Osteocyte (in vitro differentiated cells): Measurements from ENCODE around the gene EWSR1. TPM values are rescaled to one million over a fixed set of nuclear protein-coding genes. Genes with fewer than 3 reads are reported as not detected.

Experiments
- DNase-seq: peaks from one replicate; pipeline ENCODE4 v3.0.0; 2021; ENCODE audit warnings: mixed read lengths; ENCODE audit not compliant: unreplicated experiment; ENCODE audit errors: extremely low spot score
- H3K27ac Mint-ChIP-seq: one replicate; pipeline ENCODE4 v1.8.0; 2021; ENCODE audit warnings: mild to moderate bottlenecking, mixed read lengths; ENCODE audit not compliant: unreplicated experiment
- H3K27me3 Mint-ChIP-seq: one replicate; pipeline ENCODE4 v1.8.0; 2021; ENCODE audit warnings: mixed read lengths; ENCODE audit not compliant: unreplicated experiment
- H3K36me3 Mint-ChIP-seq: one replicate; pipeline ENCODE4 v1.8.0; 2021; ENCODE audit warnings: mixed read lengths; ENCODE audit not compliant: unreplicated experiment
- H3K4me1 Mint-ChIP-seq: one replicate; pipeline ENCODE4 v1.8.0; 2021; ENCODE audit warnings: mixed read lengths; ENCODE audit not compliant: unreplicated experiment
- H3K4me3 Mint-ChIP-seq: one replicate; pipeline ENCODE4 v1.8.0; 2021; ENCODE audit warnings: mild to moderate bottlenecking, moderate library complexity, mixed read lengths; ENCODE audit not compliant: unreplicated experiment
- H3K9me3 Mint-ChIP-seq: one replicate; pipeline ENCODE4 v1.8.0; 2021; ENCODE audit warnings: mixed read lengths; ENCODE audit not compliant: unreplicated experiment
- total RNA-seq: library from RNA; stranded (reverse); gene quantifications from 2 replicates; pipeline ENCODE4 v1.2.1, GENCODE V29; 2021
- TF ChIP-seq, protein P1 (sequence below): fragments of 200-600 bp; sonication (generic); IDR thresholded peaks from 2 replicates; pipeline ENCODE4 v1.5.0; 2021; ENCODE audit warnings: antibody characterized with exemption, mild to moderate bottlenecking, moderate library complexity

Gene EWSR1
- total RNA-seq, 1 donor from 2014 or later = 228 TPM

DNA sequence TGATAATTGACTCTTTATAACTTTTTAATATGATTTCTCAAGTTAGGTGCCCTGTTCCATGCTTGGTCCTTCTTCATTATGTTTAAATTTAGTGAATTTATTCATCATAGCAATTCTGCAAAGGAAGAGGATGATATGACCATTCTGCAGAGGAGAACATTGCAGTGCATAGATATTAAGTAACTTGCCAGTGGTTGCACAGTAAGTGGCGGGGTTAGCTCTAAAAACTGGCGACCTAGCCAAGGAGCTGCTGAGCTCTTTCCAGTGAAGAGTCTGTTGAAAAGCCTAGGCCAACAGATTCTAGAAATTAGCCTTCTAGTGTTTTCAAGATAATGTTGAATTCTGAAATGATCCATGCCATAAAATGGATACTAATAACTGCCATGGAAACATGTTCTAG, 4.6 kb downstream of the EWSR1 start:
- no peak overlapping the region for H3K27ac Mint-ChIP-seq
- H3K27me3 Mint-ChIP-seq = no peaks in the 10 kb centered on the region
- peaks cover 44% of the 10 kb centered on the region for H3K4me1 Mint-ChIP-seq
- H3K36me3 Mint-ChIP-seq = peaks cover 58% of the 10 kb centered on the region
- TF ChIP-seq, protein P1, sequence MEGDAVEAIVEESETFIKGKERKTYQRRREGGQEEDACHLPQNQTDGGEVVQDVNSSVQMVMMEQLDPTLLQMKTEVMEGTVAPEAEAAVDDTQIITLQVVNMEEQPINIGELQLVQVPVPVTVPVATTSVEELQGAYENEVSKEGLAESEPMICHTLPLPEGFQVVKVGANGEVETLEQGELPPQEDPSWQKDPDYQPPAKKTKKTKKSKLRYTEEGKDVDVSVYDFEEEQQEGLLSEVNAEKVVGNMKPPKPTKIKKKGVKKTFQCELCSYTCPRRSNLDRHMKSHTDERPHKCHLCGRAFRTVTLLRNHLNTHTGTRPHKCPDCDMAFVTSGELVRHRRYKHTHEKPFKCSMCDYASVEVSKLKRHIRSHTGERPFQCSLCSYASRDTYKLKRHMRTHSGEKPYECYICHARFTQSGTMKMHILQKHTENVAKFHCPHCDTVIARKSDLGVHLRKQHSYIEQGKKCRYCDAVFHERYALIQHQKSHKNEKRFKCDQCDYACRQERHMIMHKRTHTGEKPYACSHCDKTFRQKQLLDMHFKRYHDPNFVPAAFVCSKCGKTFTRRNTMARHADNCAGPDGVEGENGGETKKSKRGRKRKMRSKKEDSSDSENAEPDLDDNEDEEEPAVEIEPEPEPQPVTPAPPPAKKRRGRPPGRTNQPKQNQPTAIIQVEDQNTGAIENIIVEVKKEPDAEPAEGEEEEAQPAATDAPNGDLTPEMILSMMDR = no peak
- DNase-seq = peak; percentile 7
- H3K4me3 Mint-ChIP-seq = no peak overlapping the region
- no peaks in the 10 kb centered on the region for H3K9me3 Mint-ChIP-seq

DNA sequence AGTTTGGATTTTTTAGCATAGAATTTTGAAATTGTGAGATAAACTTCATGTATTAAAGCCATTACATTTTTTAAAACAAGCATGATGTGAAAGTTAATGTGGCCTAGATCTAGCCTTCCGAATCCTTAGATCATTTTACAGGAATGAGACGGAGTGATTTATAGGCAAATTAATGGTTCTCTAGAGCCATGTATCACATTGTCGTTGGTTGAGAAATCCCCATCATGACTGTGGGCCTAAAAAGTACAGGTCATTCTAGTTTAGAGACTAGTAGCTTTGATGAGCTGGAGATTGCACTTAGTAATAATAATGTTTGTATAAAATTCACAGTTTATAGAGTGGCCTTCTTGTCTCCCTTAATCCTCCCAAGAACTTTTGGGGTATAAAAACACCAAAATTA, 7.1 kb downstream of the EWSR1 start:
- Mint-ChIP-seq H3K9me3 (no peaks in the 10 kb centered on the region), H3K36me3 (peaks cover 74% of the 10 kb centered on the region), H3K27me3 (no peaks in the 10 kb centered on the region), H3K4me1 (peaks cover 30% of the 10 kb centered on the region), H3K4me3 (no peak overlapping the region), H3K27ac (no peak overlapping the region)
- no peak for DNase-seq
- TF ChIP-seq, protein P1 = no peak

DNA sequence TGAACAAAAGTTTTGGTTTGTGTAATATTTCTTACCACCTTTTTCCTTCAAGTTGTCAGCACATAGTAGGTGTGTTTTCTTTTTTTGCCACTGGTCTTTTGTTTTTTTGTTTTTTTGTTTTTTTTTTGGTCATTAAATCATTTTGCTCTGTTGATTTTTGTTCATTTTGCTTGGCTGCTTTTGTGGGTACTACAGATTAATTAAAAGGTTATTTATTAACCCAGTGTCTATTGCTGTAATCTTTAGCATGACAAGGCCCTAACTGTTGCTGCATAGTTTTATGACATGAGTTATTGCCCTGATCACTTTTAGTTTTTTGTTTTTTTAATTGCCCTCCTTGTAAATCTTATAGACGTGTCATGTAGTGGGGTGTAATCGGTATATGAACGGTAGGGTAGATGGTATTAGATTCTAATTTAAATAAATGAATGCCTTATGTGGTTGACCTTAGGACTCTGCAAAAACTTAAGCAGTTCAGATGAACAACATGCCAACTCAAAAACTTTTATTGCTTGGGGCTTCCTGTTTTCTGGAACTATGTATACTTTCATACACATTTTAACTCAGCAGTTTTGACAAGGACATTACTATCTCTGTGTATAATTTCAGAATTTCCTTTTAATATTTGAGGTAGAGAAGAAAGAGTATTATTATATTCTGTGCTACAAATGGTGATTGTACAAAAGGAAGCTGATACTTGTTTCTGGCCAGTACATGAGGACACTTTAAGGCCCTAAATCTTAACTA, 7.9 kb downstream of the EWSR1 start:
- Mint-ChIP-seq H3K4me1 (peaks cover 22% of the 10 kb centered on the region), H3K36me3 (peaks cover 70% of the 10 kb centered on the region), H3K27me3 (no peaks in the 10 kb centered on the region), H3K4me3 (no peak overlapping the region), H3K27ac (peak overlapping the region; percentile 2), H3K9me3 (no peaks in the 10 kb centered on the region)
- TF ChIP-seq, protein P1 = no peak
- no peak for DNase-seq

DNA sequence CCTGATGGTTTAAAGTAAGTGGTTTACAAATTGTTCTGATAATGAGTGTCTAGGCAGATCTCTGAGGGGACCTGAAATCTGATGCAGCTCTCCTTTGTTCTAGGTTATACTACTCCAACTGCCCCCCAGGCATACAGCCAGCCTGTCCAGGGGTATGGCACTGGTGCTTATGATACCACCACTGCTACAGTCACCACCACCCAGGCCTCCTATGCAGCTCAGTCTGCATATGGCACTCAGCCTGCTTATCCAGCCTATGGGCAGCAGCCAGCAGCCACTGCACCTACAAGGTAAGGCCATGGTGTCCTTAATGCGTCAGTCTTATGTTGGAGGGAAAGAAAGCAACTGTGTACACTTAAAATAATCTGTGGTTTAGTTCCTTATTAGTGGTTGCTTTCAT, 9.9 kb downstream of the EWSR1 start:
- H3K4me3 Mint-ChIP-seq = no peak overlapping the region
- no peak for DNase-seq
- no peaks in the 10 kb centered on the region for H3K27me3 Mint-ChIP-seq
- H3K27ac Mint-ChIP-seq = no peak overlapping the region
- TF ChIP-seq, protein P1 = no peak
- peaks cover 73% of the 10 kb centered on the region for H3K36me3 Mint-ChIP-seq
- peaks cover 8% of the 10 kb centered on the region for H3K4me1 Mint-ChIP-seq
- no peaks in the 10 kb centered on the region for H3K9me3 Mint-ChIP-seq

DNA sequence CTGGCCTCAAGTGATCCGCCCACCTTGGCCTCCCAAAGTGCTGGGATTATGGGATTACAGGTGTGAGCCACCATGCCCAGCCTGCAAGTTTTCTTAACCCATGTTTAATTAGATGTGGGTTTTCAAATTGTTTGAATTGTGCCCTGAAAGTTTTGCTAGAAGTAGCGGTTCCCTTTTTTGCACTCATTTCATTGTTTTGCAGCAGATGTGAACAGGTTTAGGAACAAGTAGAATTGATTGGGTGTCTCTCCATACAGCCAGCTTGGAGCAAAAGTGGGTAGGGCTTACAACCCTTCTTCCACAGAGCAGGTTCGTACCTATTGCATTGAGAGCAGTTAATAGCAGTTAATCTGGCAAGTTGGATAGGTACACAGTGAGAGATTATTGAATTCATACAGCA, 16.1 kb downstream of the EWSR1 start:
- H3K4me3 Mint-ChIP-seq = no peak overlapping the region
- H3K27me3 Mint-ChIP-seq = no peaks in the 10 kb centered on the region
- TF ChIP-seq, protein P1 = no peak

More for the DNA sequence above, 16.1 kb downstream of the EWSR1 start:
- DNase-seq = no peak
- Mint-ChIP-seq H3K4me1 (no peaks in the 10 kb centered on the region), H3K36me3 (peaks cover 62% of the 10 kb centered on the region), H3K9me3 (no peaks in the 10 kb centered on the region), H3K27ac (no peak overlapping the region)
